ENCODE results near the gene RAP1A. TPM values are rescaled to one million over a fixed set of nuclear protein-coding genes. Genes with fewer than 3 reads are reported as not detected.

Gene RAP1A
- total RNA-seq, 2 experiments from 2014 or later, result 219 to 221 TPM

DNA sequence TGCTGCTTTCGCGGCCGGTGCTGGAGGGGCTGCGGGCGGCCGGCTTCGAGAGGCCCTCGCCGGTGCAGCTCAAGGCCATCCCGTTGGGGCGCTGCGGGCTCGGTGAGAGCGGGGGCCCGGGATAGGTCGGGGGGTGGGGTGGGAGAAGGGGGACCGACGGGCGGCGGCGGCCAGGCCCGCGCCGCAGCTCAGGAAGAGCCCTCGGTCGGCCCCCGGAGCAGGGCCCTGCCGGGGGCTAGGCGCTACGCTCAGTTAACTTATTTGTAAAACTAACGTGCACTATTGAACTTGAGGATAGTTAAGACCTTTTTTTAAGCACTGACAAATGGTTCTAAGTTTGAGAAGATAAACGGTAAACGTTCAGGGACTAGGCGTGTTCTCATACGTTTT lies 136.5 kb downstream of the RAP1A start:
- no peaks in the 10 kb centered on the region for H3K9me3 Mint-ChIP-seq
- H3K4me3 Mint-ChIP-seq, result peak overlapping the region; percentile 93
- no peak for DNase-seq
- ChIA-PET CTCF (interaction anchor here (0.9 to 5.7 kb wide), 10 partner anchors 9 to 303 kb away, joined by 4 to 36 read pairs (median 7); partner anchors contain the start of gene INKA2), POLR2A (interaction anchor here (0.8 to 7.4 kb wide), 10 partner anchors 9 to 617 kb away, joined by 3 to 48 read pairs (median 6); partner anchors contain the start of genes ATP5PB, CEPT1, DRAM2 and INKA2)
- peaks cover 23% of the 10 kb centered on the region for H3K36me3 Mint-ChIP-seq (ENCODE audit: low read depth)
- H3K27ac Mint-ChIP-seq, result peak overlapping the region; percentile 45
- peaks cover 52% of the 10 kb centered on the region for H3K4me1 Mint-ChIP-seq
- no peaks in the 10 kb centered on the region for H3K27me3 Mint-ChIP-seq

DNA sequence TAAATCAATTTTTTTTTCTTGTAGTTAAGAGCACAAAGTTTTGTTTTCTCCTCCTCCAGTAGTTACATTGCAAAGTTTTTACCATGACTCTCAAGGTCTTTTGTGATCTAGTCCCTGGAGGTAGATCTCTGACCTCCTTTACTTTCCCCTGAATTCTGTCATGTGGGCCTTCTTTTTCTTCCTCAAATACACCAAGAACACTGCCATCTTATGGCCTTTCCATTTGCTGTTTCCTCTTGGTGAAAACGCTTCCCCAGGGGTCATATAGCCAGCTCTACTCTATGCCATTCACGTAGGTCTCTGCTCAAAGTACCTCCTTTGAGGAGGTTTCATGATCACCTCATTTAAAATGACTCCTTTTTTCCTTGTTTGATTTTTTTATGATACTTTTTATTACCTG lies 138.8 kb downstream of the RAP1A start:
- Mint-ChIP-seq H3K27ac (no peak overlapping the region), H3K27me3 (no peaks in the 10 kb centered on the region), H3K4me1 (peaks cover 46% of the 10 kb centered on the region), H3K9me3 (no peaks in the 10 kb centered on the region), H3K36me3 (ENCODE audit: low read depth) (peaks cover 40% of the 10 kb centered on the region), H3K4me3 (no peak overlapping the region)
- DNase-seq, result no peak
- ChIA-PET POLR2A (no interaction called here), CTCF (interaction anchor here (0.5 kb wide), 1 partner anchor 261 kb away, joined by 3 read pairs; no protein-coding TSS in a partner anchor)

DNA sequence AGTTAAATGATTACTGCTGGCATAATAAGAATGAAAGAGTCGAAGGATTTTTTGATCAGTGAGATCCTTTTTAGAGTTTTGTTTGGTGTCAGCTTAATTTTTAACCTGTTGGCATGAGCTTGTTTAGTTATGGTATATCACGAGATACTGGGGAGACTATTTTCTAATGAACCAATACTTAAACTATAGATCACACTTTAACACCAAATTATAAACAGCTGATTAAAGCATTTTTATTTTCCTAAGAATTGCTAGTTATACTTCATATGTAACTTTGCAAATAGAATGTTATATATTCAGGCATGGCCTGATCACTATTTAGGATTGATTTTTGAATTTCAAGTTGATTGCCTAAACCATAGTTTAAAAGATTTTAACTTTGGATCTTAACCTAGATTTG lies 142.1 kb downstream of the RAP1A start:
- Mint-ChIP-seq H3K27ac (no peak overlapping the region), H3K27me3 (no peaks in the 10 kb centered on the region), H3K4me3 (no peak overlapping the region), H3K4me1 (peaks cover 29% of the 10 kb centered on the region), H3K36me3 (ENCODE audit: low read depth) (peaks cover 63% of the 10 kb centered on the region), H3K9me3 (no peaks in the 10 kb centered on the region)
- no peak for DNase-seq
- POLR2A ChIA-PET, result no interaction called here
- CTCF ChIA-PET, result interaction anchor here (1.0 kb wide), 1 partner anchor 47 kb away, joined by 3 read pairs; no protein-coding TSS in a partner anchor

DNA sequence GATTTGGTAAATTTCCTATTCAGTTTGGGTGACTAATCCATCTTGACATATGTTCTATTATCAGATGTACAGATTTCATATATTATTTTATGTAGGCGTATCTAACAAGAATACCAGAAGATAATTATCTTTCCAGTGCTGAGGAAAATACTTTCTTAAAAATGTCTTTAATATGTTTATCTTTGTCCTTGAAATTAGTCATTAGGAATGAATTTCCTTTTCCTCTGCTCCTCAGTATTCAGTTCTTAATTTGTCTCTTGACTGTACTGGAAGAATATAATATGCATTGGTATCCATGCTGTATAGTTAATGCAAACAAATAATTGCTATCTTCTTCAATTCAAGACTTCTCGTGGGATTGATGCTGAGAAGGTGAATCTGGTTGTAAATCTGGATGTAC lies 142.7 kb downstream of the RAP1A start:
- Mint-ChIP-seq H3K9me3 (no peaks in the 10 kb centered on the region), H3K4me1 (peaks cover 22% of the 10 kb centered on the region), H3K27me3 (no peaks in the 10 kb centered on the region), H3K4me3 (no peak overlapping the region), H3K27ac (no peak overlapping the region), H3K36me3 (ENCODE audit: low read depth) (peaks cover 65% of the 10 kb centered on the region)
- ChIA-PET CTCF (interaction anchor here (1.0 kb wide), 1 partner anchor 48 kb away, joined by 3 read pairs; no protein-coding TSS in a partner anchor), POLR2A (no interaction called here)
- no peak for DNase-seq

Other genes with a start within 250 kb of the RAP1A start
- under 1 TPM; 0.28 to 0.38 TPM for gene OVGP1, start 192.1 kb upstream of the RAP1A start, total RNA-seq
- gene WDR77, start 170.5 kb upstream of the RAP1A start, total RNA-seq, result 10 to 100 TPM; 26.3 to 28.4 TPM
- gene ATP5PB, start 170.3 kb upstream of the RAP1A start, total RNA-seq, result 100 to 1,000 TPM; 272 to 286 TPM
- gene C1orf162, start 145.8 kb upstream of the RAP1A start, total RNA-seq, result 10 to 100 TPM; 13.2 to 14.0 TPM
- under 1 TPM; 0.18 TPM for gene ADORA3, start 116.2 kb upstream of the RAP1A start, total RNA-seq
- not detected for gene TMIGD3, start 116.2 kb upstream of the RAP1A start, total RNA-seq
- gene INKA2, start 119.6 kb downstream of the RAP1A start, total RNA-seq, result 1 to 10 TPM; 2.4 to 2.8 TPM
- gene DDX20, start 136.1 kb downstream of the RAP1A start, total RNA-seq, result 10 to 100 TPM; 11.2 to 11.8 TPM

Data from activated CD4-positive, alpha-beta memory T cell treated with anti-CD3 and anti-CD28 coated beads, Interleukin-2, amount 10 ng/mL, durations not matched to agents 7 days and 5 days (primary cell).